ENCODE measurements around the gene CRMP1.

CRMP1 gene

GRCh38 chr4:5923376-5923775 lies 30.5 kb upstream of the CRMP1 start:
- H3K27ac ChIP-seq = no peak overlapping the region
- H3K4me2 ChIP-seq = no peak overlapping the region
- H3K36me3 ChIP-seq = no peaks in the 10 kb centered on the region
- H3K4me3 ChIP-seq = no peak overlapping the region
- H3K4me1 ChIP-seq = peaks cover 10 to 79% (median 67%) of the 10 kb centered on the region in 10 experiments; a peak in 18 of 20 replicates
- TF ChIP-seq Cebpa-rat (IDR thresholded peaks at IDR 0.05) = no peak
- H3K9me3 ChIP-seq (replicated peaks in 1 of 11) = no peaks in the 10 kb centered on the region
- H4K20me1 ChIP-seq = peaks cover 0 to 14% (median 0%) of the 10 kb centered on the region in 11 experiments; a peak in 6 of 22 replicates
- H3K27me3 ChIP-seq = 0 out of 22 replicates have a peak, but pooled peaks cover 0 to 6% (median 0%) of the 10 kb centered on the region in 11 experiments
- H3K9ac ChIP-seq = no peak overlapping the region

- H3K9me3 ChIP-seq (replicated peaks in 1 of 11) = no peaks in the 10 kb centered on the region
- 0 out of 22 replicates have a peak, but pooled peaks cover 0 to 6% (median 0%) of the 10 kb centered on the region in 11 experiments for H3K27me3 ChIP-seq
- H3K36me3 ChIP-seq = no peaks in the 10 kb centered on the region
- TF ChIP-seq Cebpa-rat (IDR thresholded peaks at IDR 0.05) = no peak
- no peak overlapping the region for H3K9ac ChIP-seq
- H3K4me3 ChIP-seq = no peak overlapping the region
- H4K20me1 ChIP-seq = peaks cover 0 to 14% (median 0%) of the 10 kb centered on the region in 11 experiments; a peak in 5 of 22 replicates
- H3K4me1 ChIP-seq = peaks cover 8 to 78% (median 62%) of the 10 kb centered on the region in 10 experiments; a peak in 18 of 20 replicates
- H3K27ac ChIP-seq = no peak overlapping the region
- peak overlapping the region in 3 of 11 experiments; percentile 60 to 79 (median 70); a peak in 3 of 22 replicates for H3K4me2 ChIP-seq
Measured at GRCh38 chr4:5922556-5922955, 29.7 kb upstream of the CRMP1 start.

- H3K4me1 ChIP-seq = peaks cover 6 to 78% (median 61%) of the 10 kb centered on the region in 10 experiments; a peak in 18 of 20 replicates
- no peaks in the 10 kb centered on the region for H3K36me3 ChIP-seq
- no peak overlapping the region for H3K9ac ChIP-seq
- H3K9me3 ChIP-seq (replicated peaks in 1 of 11) = no peaks in the 10 kb centered on the region
- peaks cover 0 to 14% (median 0%) of the 10 kb centered on the region in 11 experiments; a peak in 5 of 22 replicates for H4K20me1 ChIP-seq
- no peak for TF ChIP-seq Cebpa-rat (IDR thresholded peaks at IDR 0.05)
- 0 out of 22 replicates have a peak, but pooled peaks cover 0 to 6% (median 0%) of the 10 kb centered on the region in 11 experiments for H3K27me3 ChIP-seq
- H3K4me2 ChIP-seq = peak overlapping the region in 8 of 11 experiments; percentile 27 to 80 (median 65); a peak in 15 of 22 replicates
- H3K27ac ChIP-seq = no peak overlapping the region
- no peak overlapping the region for H3K4me3 ChIP-seq
Measured at GRCh38 chr4:5921981-5922380, 29.1 kb upstream of the CRMP1 start.

DNA sequence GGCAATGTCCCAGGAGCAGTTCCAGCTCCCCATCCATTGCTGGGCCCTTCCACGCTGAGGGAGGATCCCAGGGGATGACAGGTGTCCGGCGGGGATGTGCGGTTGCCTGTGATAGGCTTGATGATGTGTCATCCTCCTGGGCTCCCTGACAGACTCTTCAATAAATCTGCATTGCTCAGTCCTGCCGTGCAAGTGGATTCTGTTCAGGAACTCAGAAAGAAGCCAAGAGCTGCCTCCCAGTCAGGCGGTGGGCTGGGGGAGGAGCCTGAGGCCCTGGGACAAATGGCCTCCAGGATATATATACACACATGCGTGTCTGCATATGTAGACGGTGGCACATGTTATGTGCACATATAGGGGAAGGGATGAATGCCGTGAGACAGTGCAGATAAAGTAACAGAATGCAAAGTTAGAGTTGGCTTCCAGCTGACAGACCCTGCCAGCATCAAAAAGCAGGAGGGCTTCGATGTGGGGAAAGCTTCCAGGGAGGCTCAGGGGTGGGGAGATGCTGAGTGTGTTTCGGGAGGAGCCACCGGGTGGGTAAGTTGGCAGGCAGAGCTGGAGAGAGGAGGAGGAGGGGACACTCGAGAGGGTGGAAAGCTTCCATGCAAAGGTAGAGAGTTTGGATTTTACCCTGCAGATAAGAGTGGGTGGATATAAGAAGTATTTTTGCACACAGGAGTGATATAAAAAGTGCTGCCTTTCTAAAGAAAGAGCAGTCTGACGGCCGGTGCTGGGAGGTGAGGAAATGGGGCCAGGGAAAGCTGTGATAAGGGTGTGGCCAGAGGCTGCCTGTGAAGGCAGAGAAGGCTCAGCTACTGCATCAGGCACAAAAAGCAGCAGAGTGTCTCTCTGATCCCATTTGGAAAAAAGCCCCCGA lies 28.5 kb upstream of the CRMP1 start:
- H4K20me1 ChIP-seq = peaks cover 0 to 14% (median 0%) of the 10 kb centered on the region in 11 experiments; a peak in 5 of 22 replicates
- H3K27me3 ChIP-seq = 0 out of 22 replicates have a peak, but pooled peaks cover 0 to 6% (median 0%) of the 10 kb centered on the region in 11 experiments
- TF ChIP-seq Cebpa-rat (IDR thresholded peaks at IDR 0.05) = no peak
- H3K4me3 ChIP-seq = no peak overlapping the region
- no peaks in the 10 kb centered on the region for H3K9me3 ChIP-seq (replicated peaks in 1 of 11)
- H3K4me2 ChIP-seq = peak overlapping the region in 9 of 11 experiments; percentile 21 to 80 (median 60); a peak in 17 of 22 replicates
- H3K4me1 ChIP-seq = peaks cover 0 to 78% (median 60%) of the 10 kb centered on the region in 10 experiments; a peak in 17 of 20 replicates
- H3K36me3 ChIP-seq = no peaks in the 10 kb centered on the region
- no peak overlapping the region for H3K9ac ChIP-seq
- H3K27ac ChIP-seq = no peak overlapping the region

GRCh38 chr4:5919571-5919970 lies 26.7 kb upstream of the CRMP1 start:
- no peak for TF ChIP-seq Cebpa-rat (IDR thresholded peaks at IDR 0.05)
- Histone ChIP-seq H4K20me1 (peaks cover 0 to 14% (median 0%) of the 10 kb centered on the region in 11 experiments; a peak in 5 of 22 replicates), H3K27me3 (0 out of 22 replicates have a peak, but pooled peaks cover 0 to 6% (median 0%) of the 10 kb centered on the region in 11 experiments), H3K36me3 (no peaks in the 10 kb centered on the region), H3K4me2 (peak overlapping the region in 10 of 11 experiments; percentile 13 to 80 (median 70); a peak in 19 of 22 replicates), H3K27ac (no peak overlapping the region), H3K9me3 (replicated peaks in 1 of 11) (no peaks in the 10 kb centered on the region), H3K4me1 (peaks cover 0 to 67% (median 50%) of the 10 kb centered on the region in 10 experiments; a peak in 17 of 20 replicates), H3K9ac (no peak overlapping the region), H3K4me3 (no peak overlapping the region)

DNA sequence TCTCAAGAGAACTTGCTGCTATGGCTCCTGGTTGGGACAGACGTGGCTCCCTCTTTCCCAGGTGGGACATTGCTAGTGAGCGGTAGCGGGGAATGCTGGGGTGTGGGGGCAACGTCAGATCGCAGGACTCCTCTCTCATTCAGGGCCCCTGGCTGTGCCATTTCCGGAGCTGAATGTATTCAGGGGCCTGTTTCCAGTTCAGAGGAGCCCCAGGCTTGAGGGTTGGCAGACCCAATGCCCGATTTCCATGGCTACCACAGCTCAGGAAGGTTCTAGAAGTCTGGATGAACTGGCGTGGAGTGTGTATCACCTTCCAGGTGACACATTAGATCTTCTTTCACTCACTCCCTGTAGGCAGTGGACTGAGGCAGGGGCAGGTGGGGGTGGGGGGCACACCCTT lies 26.2 kb upstream of the CRMP1 start:
- Histone ChIP-seq H3K27ac (no peak overlapping the region), H3K4me1 (peaks cover 0 to 62% (median 50%) of the 10 kb centered on the region in 10 experiments; a peak in 17 of 20 replicates), H3K9ac (no peak overlapping the region), H3K4me2 (peak overlapping the region in 10 of 11 experiments; percentile 13 to 80 (median 70); a peak in 19 of 22 replicates), H3K27me3 (0 out of 22 replicates have a peak, but pooled peaks cover 0 to 6% (median 0%) of the 10 kb centered on the region in 11 experiments), H3K9me3 (replicated peaks in 1 of 11) (no peaks in the 10 kb centered on the region), H3K4me3 (no peak overlapping the region), H4K20me1 (peaks cover 0 to 14% (median 0%) of the 10 kb centered on the region in 11 experiments; a peak in 5 of 22 replicates), H3K36me3 (no peaks in the 10 kb centered on the region)
- no peak for TF ChIP-seq Cebpa-rat (IDR thresholded peaks at IDR 0.05)

DNA sequence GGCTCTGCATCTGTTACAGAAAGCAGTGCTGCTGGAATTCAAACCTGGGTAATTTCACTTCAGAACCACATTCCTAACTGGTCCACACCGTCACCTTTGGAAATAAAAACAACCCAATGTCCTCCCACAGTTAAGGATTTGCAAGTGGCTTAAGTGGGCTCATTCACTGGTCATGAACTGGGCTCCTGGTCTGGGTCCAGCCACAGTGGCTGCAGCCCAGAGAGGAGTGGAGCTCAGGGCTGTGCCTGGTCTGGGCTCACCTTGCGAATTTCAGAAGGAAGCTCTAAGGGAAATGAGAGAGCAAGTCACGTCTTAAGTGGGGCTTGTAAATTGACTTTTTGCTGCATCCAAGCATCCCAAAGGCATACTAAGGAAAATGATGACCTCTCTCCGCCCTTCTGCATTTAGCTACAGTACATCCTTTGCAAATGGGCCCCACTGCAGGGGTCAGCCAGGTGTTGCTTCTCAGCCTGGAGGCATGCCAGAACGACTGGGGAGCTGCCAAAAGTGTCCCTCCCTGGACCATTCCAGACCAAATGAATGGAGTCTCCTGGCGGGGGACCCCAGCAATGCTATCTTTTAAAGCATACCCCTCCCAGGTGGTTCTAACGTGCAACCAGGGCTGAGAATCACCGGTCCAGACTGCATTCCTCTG lies 25.6 kb upstream of the CRMP1 start:
- Histone ChIP-seq H3K4me2 (peak overlapping the region in 8 of 11 experiments; percentile 51 to 80 (median 72); a peak in 17 of 22 replicates), H3K9ac (no peak overlapping the region), H3K9me3 (replicated peaks in 1 of 11) (no peaks in the 10 kb centered on the region), H3K27me3 (0 out of 22 replicates have a peak, but pooled peaks cover 0 to 6% (median 0%) of the 10 kb centered on the region in 11 experiments), H3K36me3 (no peaks in the 10 kb centered on the region), H4K20me1 (peaks cover 0 to 14% (median 0%) of the 10 kb centered on the region in 11 experiments; a peak in 5 of 22 replicates), H3K27ac (no peak overlapping the region), H3K4me3 (no peak overlapping the region), H3K4me1 (peaks cover 0 to 61% (median 50%) of the 10 kb centered on the region in 10 experiments; a peak in 17 of 20 replicates)
- TF ChIP-seq Cebpa-rat (IDR thresholded peaks at IDR 0.05) = no peak

DNA sequence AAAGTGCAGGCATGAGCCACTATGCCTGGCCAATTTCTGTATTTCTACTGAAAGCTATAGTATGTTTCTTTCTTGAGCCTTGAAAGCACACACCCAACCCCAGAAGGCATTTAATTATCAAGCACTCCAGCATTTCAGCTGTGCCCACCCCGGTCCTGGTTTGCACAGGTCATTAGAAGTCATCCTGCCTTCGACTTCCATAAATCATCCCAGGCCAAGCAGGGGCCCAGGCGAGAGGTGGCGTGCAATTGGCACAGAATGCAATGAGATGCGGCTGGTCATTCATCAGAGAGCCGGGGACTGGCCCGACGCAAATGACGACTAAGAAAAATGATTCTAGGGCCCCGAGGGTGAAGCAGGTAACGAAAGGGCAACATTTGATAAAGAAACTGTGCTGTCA lies 24.8 kb upstream of the CRMP1 start:
- H4K20me1 ChIP-seq = peaks cover 0 to 14% (median 0%) of the 10 kb centered on the region in 11 experiments; a peak in 5 of 22 replicates
- no peak for TF ChIP-seq Cebpa-rat (IDR thresholded peaks at IDR 0.05)
- H3K36me3 ChIP-seq = no peaks in the 10 kb centered on the region
- H3K9me3 ChIP-seq (replicated peaks in 1 of 11) = peaks cover under 1 to 6% (median 4%) of the 10 kb centered on the region in 11 experiments; a peak in 17 of 22 replicates
- peaks cover 0 to 61% (median 50%) of the 10 kb centered on the region in 10 experiments; a peak in 17 of 20 replicates for H3K4me1 ChIP-seq
- no peak overlapping the region for H3K4me3 ChIP-seq
- 0 out of 22 replicates have a peak, but pooled peaks cover 0 to 6% (median 0%) of the 10 kb centered on the region in 11 experiments for H3K27me3 ChIP-seq
- H3K9ac ChIP-seq = no peak overlapping the region
- H3K27ac ChIP-seq = no peak overlapping the region
- H3K4me2 ChIP-seq = peak overlapping the region in 4 of 11 experiments; percentile 10 to 80 (median 64); a peak in 7 of 22 replicates

All from BLaER1 treated with 17β-estradiol and CSF1 and Interleukin-3, amounts not matched to agents 10 nM and 100 nM (cell line).